T47D (cell line): Measurements from ENCODE around the gene TNFRSF6B.

Source experiments
- DNase-seq, 2 experiments: peaks; one replicate each; pipeline versions ENCODE4 v3.0.0 to v3.0.0-alpha.2; 2011 to 2012; ENCODE audit warnings: low read depth in 1 of 2, low spot score in 1 of 2
- JUND ChIP-seq: IDR thresholded peaks from 2 replicates; pipeline ENCODE4 v1.6.1; 2012; ENCODE audit warnings: low read depth
- in situ Hi-C: cut with HindIII; loops from 2 replicates; pipeline ENCODE4 v1.10.0; 2016; ENCODE audit warnings: low sequenced_read_pairs, low pct_unique_long_range_greater_than_20kb

TNFRSF6B gene

GRCh38 chr20:63698739-63699465, 2.5 kb downstream of the TNFRSF6B start:
- no peak for TF ChIP-seq JUND
- in situ Hi-C loops, result no loop called here
- DNase-seq, result no peak

GRCh38 chr20:63699466-63700198, 3.2 kb downstream of the TNFRSF6B start:
- no peak for TF ChIP-seq JUND
- DNase-seq, result no peak
- in situ Hi-C loops, result no loop called here

GRCh38 chr20:63700199-63701050, 4.0 kb downstream of the TNFRSF6B start:
- no peak for TF ChIP-seq JUND
- in situ Hi-C loops, result no loop called here
- no peak for DNase-seq

GRCh38 chr20:63701051-63701328, 4.5 kb downstream of the TNFRSF6B start:
- no peak for DNase-seq
- TF ChIP-seq JUND, result no peak
- in situ Hi-C loops, result no loop called here

GRCh38 chr20:63701329-63702035, 5.0 kb downstream of the TNFRSF6B start:
- in situ Hi-C loops, result no loop called here
- DNase-seq, result no peak
- no peak for TF ChIP-seq JUND

GRCh38 chr20:63702036-63702665, 5.7 kb downstream of the TNFRSF6B start:
- in situ Hi-C loops, result no loop called here

GRCh38 chr20:63702751-63703470, 6.5 kb downstream of the TNFRSF6B start:
- no peak for TF ChIP-seq JUND
- in situ Hi-C loops, result no loop called here
- no peak for DNase-seq

More at GRCh38 chr20:63702036-63702665, 5.7 kb downstream of the TNFRSF6B start:
- no peak for DNase-seq
- TF ChIP-seq JUND, result no peak

GRCh38 chr20:63703471-63703975, 7.1 kb downstream of the TNFRSF6B start:
- DNase-seq, result no peak
- in situ Hi-C loops, result no loop called here
- no peak for TF ChIP-seq JUND

- in situ Hi-C loops, result no loop called here
- no peak for TF ChIP-seq JUND
Observed at GRCh38 chr20:63703976-63704748, 7.7 kb downstream of the TNFRSF6B start.

GRCh38 chr20:63704749-63705117, 8.3 kb downstream of the TNFRSF6B start:
- in situ Hi-C loops, result no loop called here
- no peak for TF ChIP-seq JUND
- DNase-seq, result no peak

More at GRCh38 chr20:63703976-63704748, 7.7 kb downstream of the TNFRSF6B start:
- no peak for DNase-seq
